GM12892 (cell line): ENCODE measurements around the gene AOPEP.

Source experiments
- DNase-seq: peaks from one replicate; pipeline ENCODE4 v3.0.0; 2011; ENCODE audit not compliant: insufficient read length
- FAIRE-seq: peaks from 2 replicates; lab custom pipeline; 2011; peaks lifted over from hg19 to GRCh38; lab: Jason Lieb, UNC
- POLR2A ChIP-seq: IDR thresholded peaks from 2 replicates; pipeline ENCODE4 v1.6.1; 2011; ENCODE audit warnings: low read depth, low read length, control low read depth
- POLR2AphosphoS5 ChIP-seq: IDR thresholded peaks from 2 replicates; pipeline ENCODE4 v1.6.1; 2011; ENCODE audit warnings: low read depth, low read length, control low read depth
- TAF1 ChIP-seq: IDR thresholded peaks from 2 replicates; pipeline ENCODE4 v1.6.1; 2011; ENCODE audit warnings: low read depth, mild to moderate bottlenecking, control low read depth, low read length, borderline replicate concordance

Gene AOPEP

GRCh38 chr9:94922691-94923107 lies 196.2 kb downstream of the AOPEP start:
- DNase-seq: no peak
- no peak for TF ChIP-seq POLR2AphosphoS5
- no peak for TF ChIP-seq POLR2A
- TF ChIP-seq TAF1: no peak
- no peak for FAIRE-seq

- DNase-seq (no peak), FAIRE-seq (no peak)
- TF ChIP-seq TAF1 (no peak), POLR2AphosphoS5 (no peak), POLR2A (no peak)
These were observed 197.0 kb downstream of the AOPEP start for GRCh38 chr9:94923326-94924089.

- no peak for FAIRE-seq
- DNase-seq: no peak
- TF ChIP-seq POLR2A: no peak
- TF ChIP-seq POLR2AphosphoS5: no peak
- TF ChIP-seq TAF1: no peak
These were observed 199.4 kb downstream of the AOPEP start for GRCh38 chr9:94925751-94926430.

- DNase-seq: no peak
- TF ChIP-seq TAF1: no peak
- no peak for TF ChIP-seq POLR2A
- TF ChIP-seq POLR2AphosphoS5: no peak
- no peak for FAIRE-seq
These were observed 199.9 kb downstream of the AOPEP start for GRCh38 chr9:94926431-94926800.

- TF ChIP-seq POLR2A (no peak), POLR2AphosphoS5 (no peak), TAF1 (no peak)
- DNase-seq: no peak
- FAIRE-seq: no peak
These were observed 200.7 kb downstream of the AOPEP start for GRCh38 chr9:94927048-94927761.

GRCh38 chr9:94927762-94928670 lies 201.5 kb downstream of the AOPEP start:
- FAIRE-seq (no peak), DNase-seq (no peak)
- no peak for TF ChIP-seq TAF1
- TF ChIP-seq POLR2AphosphoS5: no peak
- TF ChIP-seq POLR2A: no peak

GRCh38 chr9:94928691-94929368 lies 202.3 kb downstream of the AOPEP start:
- no peak for TF ChIP-seq POLR2A
- TF ChIP-seq TAF1: no peak
- TF ChIP-seq POLR2AphosphoS5: no peak
- FAIRE-seq: no peak
- no peak for DNase-seq

GRCh38 chr9:94929369-94929756 lies 202.9 kb downstream of the AOPEP start:
- DNase-seq: no peak
- no peak for FAIRE-seq
- TF ChIP-seq POLR2A (no peak), POLR2AphosphoS5 (no peak)

GRCh38 chr9:94931036-94931633 lies 204.6 kb downstream of the AOPEP start:
- FAIRE-seq (no peak), DNase-seq (no peak)
- TF ChIP-seq TAF1 (no peak), POLR2AphosphoS5 (no peak), POLR2A (no peak)

- DNase-seq (no peak), FAIRE-seq (no peak)
- TF ChIP-seq POLR2AphosphoS5: no peak
- TF ChIP-seq TAF1: no peak
- no peak for TF ChIP-seq POLR2A
These were observed 205.2 kb downstream of the AOPEP start for GRCh38 chr9:94931740-94932139.
